CD14-positive monocyte (primary cell): ENCODE measurements around the gene GIT2. TPM values are rescaled to one million over a fixed set of nuclear protein-coding genes. Genes with fewer than 3 reads are reported as not detected.

Source experiments
- DNase-seq, 3 donors: peaks; one replicate each; pipeline ENCODE4 v3.0.0-alpha.2; 2011 to 2022
- H2AFZ ChIP-seq: 2 replicates; pipeline ENCODE4 v1.6.0; 2012; ENCODE audit warnings: mild to moderate bottlenecking, low read depth, low read length, inconsistent platforms; ENCODE audit not compliant: insufficient read depth, poor library complexity, severe bottlenecking
- H3K27ac ChIP-seq, 2 donors: 1 replicate in 1 of 2; 2 replicates in 1 of 2; pipeline ENCODE4 v1.5.1; 2012 to 2013; ENCODE audit warnings: low read length in 2 of 2, control low read depth in 1 of 2, inconsistent platforms in 1 of 2, low read depth in 1 of 2, mild to moderate bottlenecking in 1 of 2
- H3K27me3 ChIP-seq, 2 donors: one replicate each; pipeline versions ENCODE4 v1.6.0 to v1.6.1; 2011 to 2013; ENCODE audit warnings: low read length in 2 of 2; ENCODE audit not compliant: control insufficient read depth in 2 of 2, insufficient read depth in 2 of 2
- H3K36me3 ChIP-seq, 2 donors: replicated peaks in 1 of 2; 1 replicate in 1 of 2; 2 replicates in 1 of 2; pipeline versions ENCODE4 v1.5.1 to v1.6.1; 2012 to 2013; ENCODE audit warnings: low read length in 2 of 2, control low read depth in 1 of 2, inconsistent platforms in 1 of 2, mild to moderate bottlenecking in 1 of 2; ENCODE audit not compliant: insufficient read depth in 2 of 2, control insufficient read depth in 1 of 2
- H3K4me1 ChIP-seq, 2 donors: 1 replicate in 1 of 2; 2 replicates in 1 of 2; pipeline versions ENCODE4 v1.5.1 to v1.6.1; 2012 to 2013; ENCODE audit warnings: low read length in 2 of 2, control low read depth in 1 of 2, inconsistent platforms in 1 of 2, mild to moderate bottlenecking in 1 of 2, moderate library complexity in 1 of 2; ENCODE audit not compliant: insufficient read depth in 2 of 2, control insufficient read depth in 1 of 2
- H3K4me2 ChIP-seq: replicated peaks from 2 replicates; pipeline ENCODE3; 2012; ENCODE audit warnings: low read length, moderate library complexity, mild to moderate bottlenecking; ENCODE audit not compliant: poor library complexity, severe bottlenecking; ENCODE audit errors: extremely low read depth
- H3K4me3 ChIP-seq, 3 experiments: fragments of 200-600 bp in 1 of 3; sonication (generic) in 1 of 3; replicated peaks in 1 of 3; 1 replicate in 2 of 3; 2 replicates in 1 of 3; pipeline ENCODE4 v1.5.1; 2011 to 2013; ENCODE audit warnings: low read length in 3 of 3, mild to moderate bottlenecking in 3 of 3, control low read depth in 2 of 3, low read depth in 2 of 3, inconsistent platforms in 1 of 3, moderate library complexity in 1 of 3
- H3K79me2 ChIP-seq: 2 replicates; pipeline ENCODE4 v1.6.0; 2012; ENCODE audit warnings: mild to moderate bottlenecking, control low read depth, inconsistent platforms, low read length, moderate library complexity; ENCODE audit not compliant: insufficient read depth
- H3K9ac ChIP-seq: 2 replicates; pipeline ENCODE4 v1.6.0; 2017; ENCODE audit warnings: low read length, mild to moderate bottlenecking; ENCODE audit not compliant: insufficient read depth, poor library complexity, severe bottlenecking
- H3K9me3 ChIP-seq, 2 donors: replicated peaks in 1 of 2; 1 replicate in 1 of 2; 2 replicates in 1 of 2; pipeline versions ENCODE4 v1.5.1 to v1.6.1; 2012 to 2013; ENCODE audit warnings: low read length in 2 of 2, control low read depth in 1 of 2; ENCODE audit not compliant: control insufficient read depth in 1 of 2, insufficient read depth in 1 of 2
- H4K20me1 ChIP-seq: 2 replicates; pipeline ENCODE4 v1.6.0; 2012; ENCODE audit warnings: mild to moderate bottlenecking, low read length, control low read depth, moderate library complexity; ENCODE audit not compliant: insufficient read depth
- H3K27ac Mint-ChIP-seq, 7 donors: one replicate each; pipeline ENCODE4 v1.8.0; 2020; ENCODE audit warnings: mild to moderate bottlenecking in 7 of 7, mixed read lengths in 7 of 7, moderate library complexity in 6 of 7, inconsistent platforms in 2 of 7
- H3K27me3 Mint-ChIP-seq, 3 donors: one replicate each; pipeline ENCODE4 v1.8.0; 2021 to 2022; ENCODE audit warnings: low read depth in 3 of 3, mild to moderate bottlenecking in 3 of 3, mixed read lengths in 3 of 3, moderate library complexity in 3 of 3, inconsistent platforms in 1 of 3
- H3K36me3 Mint-ChIP-seq, 2 donors: one replicate each; pipeline ENCODE4 v1.8.0; 2020; ENCODE audit warnings: mixed read lengths in 2 of 2, inconsistent platforms in 1 of 2, mild to moderate bottlenecking in 1 of 2
- H3K4me1 Mint-ChIP-seq: one replicate; pipeline ENCODE4 v1.8.0; 2020; ENCODE audit warnings: mild to moderate bottlenecking, mixed read lengths
- H3K4me3 Mint-ChIP-seq, 2 donors: one replicate each; pipeline ENCODE4 v1.8.0; 2020; ENCODE audit warnings: mild to moderate bottlenecking in 2 of 2, mixed read lengths in 2 of 2, moderate library complexity in 1 of 2
- H3K9me3 Mint-ChIP-seq, 7 donors: one replicate each; pipeline ENCODE4 v1.8.0; 2020 to 2022; ENCODE audit warnings: mixed read lengths in 7 of 7, mild to moderate bottlenecking in 6 of 7, moderate library complexity in 6 of 7, inconsistent platforms in 2 of 7
- WGBS: methylation state at CpG from one replicate; pipeline ENCODE4 v1.1.5; 2013; ENCODE audit warnings: missing lambda C conversion rate; ENCODE audit not compliant: insufficient coverage; 5-methylcytosine and 5-hydroxymethylcytosine counted together
- intact Hi-C, 2 donors: fragments of 100-400 bp; cut with micrococcal nuclease; formaldehyde crosslinking; loops; one replicate each; pipeline versions ENCODE4 v1.15.0 to v1.15.1; 2023
- polyA plus RNA-seq, 3 donors: library from polyadenylated mRNA; depleted of rRNA in 1 of 3; unstranded in 2 of 3; stranded (reverse) in 1 of 3; fragments of 300-500 nt in 2 of 3; fragments of >200 nt in 1 of 3; fragmentation: Illumina TruSeq in 2 of 3; gene quantifications; 1 replicate in 2 of 3; 2 replicates in 1 of 3; pipeline ENCODE4 v1.2.3, GENCODE V29; 2012 to 2021
- TF ChIP-seq, protein P1 (sequence below): fragments of 200-600 bp; IDR thresholded peaks from one replicate; pipeline ENCODE4 v1.8.0; 2022; ENCODE audit warnings: antibody characterized with exemption, mild to moderate bottlenecking

The GIT2 gene
- polyA plus RNA-seq, 3 donors: 75.8 to 139 (median 98.8) TPM

DNA sequence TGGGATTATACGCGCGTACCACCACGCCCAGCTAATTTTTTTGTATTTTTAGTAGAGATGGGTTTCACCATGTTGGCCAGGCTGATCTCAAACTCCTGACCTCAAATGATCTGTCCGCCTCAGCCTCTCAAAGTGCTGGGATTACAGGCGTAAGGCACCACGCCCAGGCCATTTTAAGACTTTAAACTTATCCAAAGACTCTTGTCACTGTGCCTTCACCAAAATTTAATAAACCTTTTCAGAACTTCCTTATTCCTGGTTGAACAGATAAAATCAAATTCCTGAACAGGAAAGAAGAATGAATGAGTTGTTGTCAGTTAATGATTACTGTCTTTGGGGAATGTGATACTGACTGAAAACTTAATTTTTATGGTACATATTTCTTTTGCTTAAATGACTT, 37.8 kb downstream of the GIT2 start:
- H3K27ac Mint-ChIP-seq: peak overlapping the region in 1 of 7 donors; percentile 66
- H3K4me3 Mint-ChIP-seq: no peak overlapping the region
- peaks cover 74 to 95% of the 10 kb centered on the region in 2 donors for H3K36me3 Mint-ChIP-seq

DNA sequence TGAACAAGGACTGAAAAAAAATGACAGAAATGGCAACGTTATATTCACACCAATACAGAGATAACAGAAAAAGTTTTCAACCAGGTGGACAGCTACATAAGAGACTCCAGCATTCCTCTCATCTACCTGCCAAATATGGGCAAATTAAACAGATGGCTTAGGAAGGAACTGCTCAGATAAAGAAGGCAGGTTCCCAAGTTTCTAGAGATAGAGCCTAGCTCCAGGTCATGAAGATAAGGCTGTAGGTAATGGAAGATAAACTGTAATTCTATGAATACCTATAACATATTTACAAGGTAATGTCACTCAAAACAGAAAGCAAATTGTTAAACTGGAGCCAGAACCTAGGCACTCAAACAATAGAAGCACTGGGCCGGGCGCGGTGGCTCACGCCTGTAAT, 42.5 kb downstream of the GIT2 start:
- H3K36me3 ChIP-seq: peaks cover 95 to 98% of the 10 kb centered on the region in 2 donors
- H2AFZ ChIP-seq: no peak overlapping the region
- H3K27ac ChIP-seq: peak overlapping the region in 1 of 2 donors; percentile 77
- no peak overlapping the region for H3K4me2 ChIP-seq
- Mint-ChIP-seq H3K27me3 (peaks cover 0 to 1% (median 0%) of the 10 kb centered on the region in 3 donors), H3K9me3 (no peaks in the 10 kb centered on the region), H3K4me3 (no peak overlapping the region), H3K27ac (peak overlapping the region in 6 of 7 donors; percentile 11 to 90 (median 55)), H3K4me1 (peaks cover 14% of the 10 kb centered on the region), H3K36me3 (peaks cover 77 to 97% of the 10 kb centered on the region in 2 donors)
- no CpG with 5 or more reads among the region's 5 CpGs for WGBS
- no peaks in the 10 kb centered on the region for H3K27me3 ChIP-seq
- H3K9ac ChIP-seq: no peak overlapping the region
- no peak overlapping the region for H3K4me3 ChIP-seq
- intact Hi-C loops: no loop called here
- DNase-seq: no peak
- no peaks in the 10 kb centered on the region for H3K9me3 ChIP-seq
- H3K4me1 ChIP-seq: peaks cover 8 to 11% of the 10 kb centered on the region in 2 donors
- peaks cover 90% of the 10 kb centered on the region for H4K20me1 ChIP-seq
- TF ChIP-seq, protein P1, sequence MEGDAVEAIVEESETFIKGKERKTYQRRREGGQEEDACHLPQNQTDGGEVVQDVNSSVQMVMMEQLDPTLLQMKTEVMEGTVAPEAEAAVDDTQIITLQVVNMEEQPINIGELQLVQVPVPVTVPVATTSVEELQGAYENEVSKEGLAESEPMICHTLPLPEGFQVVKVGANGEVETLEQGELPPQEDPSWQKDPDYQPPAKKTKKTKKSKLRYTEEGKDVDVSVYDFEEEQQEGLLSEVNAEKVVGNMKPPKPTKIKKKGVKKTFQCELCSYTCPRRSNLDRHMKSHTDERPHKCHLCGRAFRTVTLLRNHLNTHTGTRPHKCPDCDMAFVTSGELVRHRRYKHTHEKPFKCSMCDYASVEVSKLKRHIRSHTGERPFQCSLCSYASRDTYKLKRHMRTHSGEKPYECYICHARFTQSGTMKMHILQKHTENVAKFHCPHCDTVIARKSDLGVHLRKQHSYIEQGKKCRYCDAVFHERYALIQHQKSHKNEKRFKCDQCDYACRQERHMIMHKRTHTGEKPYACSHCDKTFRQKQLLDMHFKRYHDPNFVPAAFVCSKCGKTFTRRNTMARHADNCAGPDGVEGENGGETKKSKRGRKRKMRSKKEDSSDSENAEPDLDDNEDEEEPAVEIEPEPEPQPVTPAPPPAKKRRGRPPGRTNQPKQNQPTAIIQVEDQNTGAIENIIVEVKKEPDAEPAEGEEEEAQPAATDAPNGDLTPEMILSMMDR: no peak
- peaks cover 41% of the 10 kb centered on the region for H3K79me2 ChIP-seq

More for the DNA sequence above, 37.8 kb downstream of the GIT2 start:
- no peak overlapping the region for H3K4me3 ChIP-seq
- intact Hi-C loops: no loop called here
- no peak for DNase-seq
- Mint-ChIP-seq H3K9me3 (no peaks in the 10 kb centered on the region), H3K27me3 (peaks cover 0 to under 1% (median 0%) of the 10 kb centered on the region in 3 donors), H3K4me1 (peaks cover 2% of the 10 kb centered on the region)
- H3K4me1 ChIP-seq: no peaks in the 10 kb centered on the region
- TF ChIP-seq, protein P1: no peak
- H2AFZ ChIP-seq: no peak overlapping the region
- peaks cover 35% of the 10 kb centered on the region for H3K79me2 ChIP-seq
- H3K9me3 ChIP-seq: no peaks in the 10 kb centered on the region
- no peaks in the 10 kb centered on the region for H3K27me3 ChIP-seq
- peaks cover 90% of the 10 kb centered on the region for H4K20me1 ChIP-seq
- WGBS: 100% methylated on average over 4 of the region's 7 CpGs
- H3K36me3 ChIP-seq: peaks cover 95 to 98% of the 10 kb centered on the region in 2 donors
- no peak overlapping the region for H3K27ac ChIP-seq
- H3K4me2 ChIP-seq: no peak overlapping the region
- no peak overlapping the region for H3K9ac ChIP-seq
